Measurements from ENCODE around the gene COL25A1. TPM values are rescaled to one million over a fixed set of nuclear protein-coding genes. Genes with fewer than 3 reads are reported as not detected.
"Not testable (repeated sequence)": the region's sequence is repeated elsewhere in the genome, so short reads cannot be mapped to it uniquely, and the experiment has no call there.

The COL25A1 gene
- total RNA-seq, 1 donor from 2014 or later = 1.00 TPM

GRCh38 chr4:108902769-108903168 lies 399.7 kb downstream of the COL25A1 start:
- intact Hi-C loops (cut with DNase I) = no loop called here
- DNase-seq (ENCODE audit: low spot score) = no peak

DNA sequence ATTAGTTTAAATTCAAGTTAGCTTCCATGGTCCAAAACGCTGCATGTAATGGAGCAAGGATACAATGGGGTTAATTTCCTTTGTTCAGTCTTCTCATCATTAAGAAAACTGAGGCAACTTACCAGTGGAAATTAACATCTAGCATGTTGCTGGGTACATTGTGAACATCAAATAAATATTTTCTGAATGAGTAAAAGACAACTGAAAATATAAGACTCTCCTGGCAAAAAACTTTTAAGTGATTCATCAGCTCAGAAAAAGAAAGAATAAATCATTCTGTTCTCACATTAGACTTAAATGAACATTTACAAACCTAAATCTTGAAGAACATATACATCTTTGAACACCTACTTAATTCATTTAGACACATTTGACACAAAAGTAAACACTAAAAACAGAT lies 401.2 kb downstream of the COL25A1 start:
- intact Hi-C loops (cut with DNase I) = no loop called here

GRCh38 chr4:108900018-108900580 lies 402.4 kb downstream of the COL25A1 start:
- intact Hi-C loops (cut with DNase I) = no loop called here
- no peak for DNase-seq (ENCODE audit: low spot score)

More for the DNA sequence above, 401.2 kb downstream of the COL25A1 start:
- DNase-seq (ENCODE audit: low spot score) = no peak

DNA sequence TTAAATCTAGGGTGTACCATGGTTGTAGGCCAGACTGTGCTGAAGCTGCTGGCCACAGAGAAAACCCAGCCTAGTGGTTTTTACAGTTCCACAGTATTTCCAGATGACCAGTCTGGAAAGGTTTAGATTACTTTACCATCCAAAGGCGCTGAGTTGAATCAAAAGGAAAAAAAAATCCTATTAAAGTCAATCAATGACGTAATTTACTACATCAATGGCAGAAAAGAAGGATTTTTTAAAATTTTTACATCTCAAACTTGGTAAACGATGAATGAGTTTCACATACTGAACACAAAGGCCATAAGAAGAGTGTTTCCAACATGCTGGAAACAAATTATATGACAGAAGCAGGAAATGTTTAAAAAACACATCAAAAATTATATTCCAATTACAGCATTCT lies 409.0 kb downstream of the COL25A1 start:
- no peak for DNase-seq (ENCODE audit: low spot score)
- intact Hi-C loops (cut with DNase I) = no loop called here

GRCh38 chr4:108891896-108892590 lies 410.4 kb downstream of the COL25A1 start:
- intact Hi-C loops (cut with DNase I) = no loop called here
- no peak for DNase-seq (ENCODE audit: low spot score)

DNA sequence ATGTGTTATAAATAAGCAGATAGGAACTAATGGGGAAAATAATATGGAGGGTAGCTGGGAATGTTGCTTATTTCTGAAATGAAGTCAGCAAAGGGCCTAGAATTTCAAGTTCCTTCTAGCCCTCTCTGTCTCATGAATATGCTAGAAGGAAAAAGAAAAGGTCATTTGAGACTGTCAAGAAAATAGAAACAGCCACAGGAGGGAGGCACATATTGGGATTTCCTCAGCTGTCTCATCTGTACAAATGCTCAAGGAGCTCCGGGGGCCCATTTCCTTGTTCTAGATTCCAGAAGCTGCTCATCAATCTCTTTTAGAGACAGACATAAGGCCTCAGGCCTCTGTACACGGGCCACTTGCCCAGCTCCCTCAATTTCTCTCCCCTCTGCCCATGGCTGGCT lies 412.0 kb downstream of the COL25A1 start:
- intact Hi-C loops (cut with DNase I) = no loop called here
- DNase-seq (ENCODE audit: low spot score) = no peak

DNA sequence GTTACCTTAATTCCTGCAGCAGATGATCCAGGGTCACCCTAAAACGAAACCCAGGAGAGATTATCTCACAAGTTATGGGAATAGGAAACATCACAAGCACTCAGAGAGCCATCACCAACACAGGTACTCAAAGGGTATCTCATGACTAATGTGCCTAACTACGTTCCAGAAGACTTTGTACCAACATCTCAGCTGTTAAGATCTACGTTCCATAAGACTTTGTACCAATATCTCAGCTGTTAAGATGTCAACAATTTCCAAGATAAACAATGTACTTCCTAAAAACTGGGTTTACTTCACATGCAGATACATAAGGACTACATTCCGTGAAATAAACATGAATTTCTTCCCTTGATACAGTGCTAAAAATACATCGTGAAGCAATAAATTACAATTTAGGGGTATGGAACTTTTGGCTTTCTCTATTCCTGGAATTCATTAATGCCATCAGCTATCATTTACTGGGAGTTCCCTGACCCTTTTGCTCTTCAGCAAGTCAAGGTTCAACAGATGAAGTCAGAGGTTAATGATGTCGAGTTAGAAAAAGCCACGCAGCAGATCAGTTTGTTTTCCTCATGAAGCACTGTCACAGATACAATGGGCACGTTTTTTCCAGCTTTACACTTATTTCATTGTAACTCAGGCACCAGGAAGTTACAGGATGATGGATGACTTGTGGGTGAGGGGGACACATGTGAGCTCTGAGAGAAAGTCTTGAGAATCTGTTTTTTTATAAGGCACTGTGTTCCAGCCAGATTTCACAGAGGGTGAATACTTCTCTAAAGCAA lies 412.6 kb downstream of the COL25A1 start:
- DNase-seq (ENCODE audit: low spot score) = no peak
- intact Hi-C loops (cut with DNase I) = no loop called here

GRCh38 chr4:108888769-108889168 lies 413.7 kb downstream of the COL25A1 start:
- intact Hi-C loops (cut with DNase I) = no loop called here
- no peak for DNase-seq (ENCODE audit: low spot score)

DNA sequence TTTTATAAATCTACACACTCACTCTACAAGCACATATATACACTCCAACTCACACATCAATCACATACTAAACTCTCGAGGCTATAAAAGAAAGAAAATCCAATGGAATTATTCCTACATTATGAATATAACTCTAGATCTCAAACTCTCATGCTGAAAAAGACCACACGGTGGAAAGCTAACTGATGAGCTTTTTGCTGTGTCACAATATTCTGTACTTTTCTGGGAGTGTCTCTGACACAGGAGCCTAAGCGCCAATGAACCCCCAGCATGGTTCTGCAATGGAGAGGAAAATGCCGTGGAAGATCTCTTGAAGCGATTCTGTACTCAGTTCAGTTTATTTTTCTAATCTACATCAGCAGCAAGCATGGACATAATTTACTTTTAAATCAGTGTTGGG lies 415.4 kb downstream of the COL25A1 start:
- intact Hi-C loops (cut with DNase I) = no loop called here
- no peak for DNase-seq (ENCODE audit: low spot score)

DNA sequence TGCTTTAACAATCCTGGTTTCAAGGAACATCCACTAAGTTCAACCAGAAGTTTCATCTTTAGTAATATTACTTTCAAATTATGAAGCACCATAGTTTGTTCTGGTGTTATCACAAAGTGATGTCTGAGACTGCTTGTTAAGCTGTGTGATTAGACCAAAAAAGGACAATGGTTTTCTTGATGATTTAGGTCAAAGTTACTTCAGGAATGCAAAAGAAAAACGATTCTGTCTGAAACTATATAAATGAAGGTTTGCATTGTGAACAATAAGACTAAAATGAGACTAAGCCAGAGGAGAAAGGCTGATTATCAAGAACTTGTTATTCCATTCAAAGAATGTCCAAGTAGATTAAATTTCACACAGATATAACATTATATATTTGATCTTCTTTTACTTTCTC lies 417.2 kb downstream of the COL25A1 start:
- intact Hi-C loops (cut with DNase I) = no loop called here
- no peak for DNase-seq (ENCODE audit: low spot score)

DNA sequence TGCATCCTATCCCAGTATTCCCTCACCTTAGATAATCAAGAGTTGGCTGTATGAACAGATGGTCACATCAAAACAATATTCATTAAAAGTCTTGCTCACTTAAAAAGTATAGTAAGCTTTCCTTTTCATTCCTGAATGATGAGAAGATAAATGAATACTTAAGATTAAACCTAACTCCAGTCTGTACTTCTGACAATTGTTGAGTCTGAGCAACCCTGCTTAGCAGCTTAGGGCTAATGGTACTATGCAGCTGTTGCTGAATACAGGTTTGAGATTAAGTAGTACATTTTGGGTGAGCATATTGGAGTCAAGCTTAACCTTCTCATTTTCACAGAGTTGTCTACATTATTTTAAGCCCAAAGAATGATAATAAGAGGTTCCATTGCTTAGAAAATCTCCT lies 417.9 kb downstream of the COL25A1 start:
- intact Hi-C loops (cut with DNase I) = no loop called here

DNA sequence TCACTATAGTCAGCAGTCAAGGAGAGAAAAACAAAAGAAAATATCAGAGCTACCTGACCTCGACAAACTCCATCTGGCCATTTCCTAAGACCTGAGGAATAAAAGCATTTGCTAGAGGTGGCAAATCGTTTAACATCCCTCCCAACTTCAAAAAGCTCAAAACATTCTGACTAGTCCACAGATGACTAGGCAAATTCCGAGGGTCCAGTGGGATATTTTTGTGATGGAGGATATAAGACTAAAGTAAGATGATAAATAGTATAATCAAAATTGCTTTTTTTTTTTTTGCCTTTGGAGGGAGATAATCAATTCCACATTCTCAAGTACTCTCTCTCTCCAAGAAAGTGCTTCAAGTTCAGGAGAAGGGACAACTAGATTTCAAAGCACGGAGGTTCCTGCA lies 420.5 kb downstream of the COL25A1 start:
- intact Hi-C loops (cut with DNase I) = no loop called here

More for the DNA sequence above, 417.9 kb downstream of the COL25A1 start:
- DNase-seq (ENCODE audit: low spot score) = no peak

DNA sequence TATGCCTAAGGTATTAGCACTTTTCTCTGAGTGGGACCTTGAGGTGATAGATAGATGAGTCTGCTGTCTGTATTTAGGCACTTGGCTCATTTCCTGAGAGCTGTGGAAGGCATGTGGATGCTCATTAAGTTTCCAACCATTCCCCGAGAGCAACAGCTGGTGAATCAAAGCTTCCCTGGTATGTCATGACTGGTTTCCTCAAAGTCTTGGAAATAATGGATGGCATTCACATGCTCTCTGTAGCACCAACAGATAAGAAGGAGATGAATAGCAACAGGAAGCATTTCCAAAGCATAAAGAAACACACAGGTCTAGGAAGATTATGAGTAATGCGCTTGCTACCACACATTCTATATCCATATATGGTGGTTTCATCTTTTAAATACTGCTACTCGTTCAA lies 421.3 kb downstream of the COL25A1 start:
- DNase-seq (ENCODE audit: low spot score) = no peak
- intact Hi-C loops (cut with DNase I) = no loop called here

More for the DNA sequence above, 420.5 kb downstream of the COL25A1 start:
- DNase-seq (ENCODE audit: low spot score) = no peak

GRCh38 chr4:108878806-108879205 lies 423.7 kb downstream of the COL25A1 start:
- intact Hi-C loops (cut with DNase I) = no loop called here
- DNase-seq (ENCODE audit: low spot score) = no peak

GRCh38 chr4:108877821-108878220 lies 424.6 kb downstream of the COL25A1 start:
- no peak for DNase-seq (ENCODE audit: low spot score)
- intact Hi-C loops (cut with DNase I) = no loop called here

- DNase-seq (ENCODE audit: low spot score) = no peak
- intact Hi-C loops (cut with DNase I) = no loop called here
Measured at GRCh38 chr4:108874806-108875205, 427.7 kb downstream of the COL25A1 start.

GRCh38 chr4:108869970-108870369 lies 432.5 kb downstream of the COL25A1 start:
- DNase-seq (ENCODE audit: low spot score); intact Hi-C loops (cut with DNase I): not testable (repeated sequence)

DNA sequence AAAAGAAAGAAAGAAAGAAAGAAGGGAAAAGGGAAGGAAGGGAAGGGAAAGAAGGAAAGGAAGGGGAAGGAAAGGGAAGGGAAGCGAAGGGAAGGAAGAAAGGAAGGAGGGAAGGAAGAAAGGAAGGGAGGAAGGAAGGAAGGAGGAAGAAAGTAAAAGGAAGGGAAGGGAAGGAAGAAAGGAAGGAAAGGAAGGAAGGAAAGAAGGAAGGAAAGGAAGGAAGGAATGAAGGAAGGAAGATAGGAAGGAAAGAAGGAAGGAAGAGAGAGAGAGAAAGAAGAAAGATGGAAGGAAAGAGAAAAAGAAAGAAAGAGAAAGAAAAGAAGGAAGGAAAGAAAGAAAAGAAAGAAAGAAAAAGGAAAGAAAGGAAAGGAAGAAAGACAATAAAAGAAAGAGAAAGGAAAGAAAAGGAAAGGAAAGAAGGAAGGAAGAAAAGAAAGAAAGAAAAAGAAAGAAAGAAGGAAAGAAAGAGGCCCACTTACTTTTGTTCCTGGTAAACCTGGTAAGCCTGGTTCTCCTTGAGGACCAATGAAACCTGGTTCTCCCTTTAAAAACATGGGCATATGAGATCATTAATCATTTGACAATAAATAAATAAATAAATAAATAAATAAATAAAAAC lies 433.7 kb downstream of the COL25A1 start:
- DNase-seq (ENCODE audit: low spot score) = no peak
- intact Hi-C loops (cut with DNase I) = no loop called here

GRCh38 chr4:108867476-108867875 lies 435.0 kb downstream of the COL25A1 start:
- intact Hi-C loops (cut with DNase I) = no loop called here

GRCh38 chr4:108861334-108861733 lies 441.1 kb downstream of the COL25A1 start:
- intact Hi-C loops (cut with DNase I) = no loop called here
- no peak for DNase-seq (ENCODE audit: low spot score)

More at GRCh38 chr4:108867476-108867875, 435.0 kb downstream of the COL25A1 start:
- DNase-seq (ENCODE audit: low spot score) = no peak

All from cardiac septum (tissue), 1 donor.